Liver (tissue), 3 donors: Measurements from ENCODE around the gene TBC1D1.

Experiments
- GABPA ChIP-seq, 2 donors: IDR thresholded peaks in 1 of 2; conservative IDR thresholded peaks in 1 of 2; 2 replicates each; pipeline ENCODE4 v1.6.1; 2016; ENCODE audit warnings: antibody characterized with exemption in 2 of 2, mild to moderate bottlenecking in 1 of 2, moderate library complexity in 1 of 2
- JUND ChIP-seq, 2 donors: IDR thresholded peaks; 2 replicates each; pipeline ENCODE4 v1.6.1; 2016; ENCODE audit warnings: antibody characterized with exemption in 2 of 2
- RAD21 ChIP-seq, 2 donors: IDR thresholded peaks; 2 replicates each; pipeline ENCODE4 v1.6.1; 2016; ENCODE audit warnings: antibody characterized with exemption in 2 of 2, mild to moderate bottlenecking in 2 of 2
- TAF1 ChIP-seq: conservative IDR thresholded peaks from 2 replicates; pipeline ENCODE4 v1.6.1; 2016; ENCODE audit warnings: antibody characterized with exemption, mild to moderate bottlenecking
- TF ChIP-seq, protein P1 (sequence below): IDR thresholded peaks from 2 replicates; pipeline ENCODE4 v1.6.1; 2016; ENCODE audit warnings: antibody characterized with exemption
- TF ChIP-seq, protein P2 (sequence below): IDR thresholded peaks from 2 replicates; pipeline ENCODE4 v1.6.1; 2016; ENCODE audit warnings: antibody characterized with exemption
- TF ChIP-seq, protein P3 (sequence below): fragments of 150-350 bp; IDR thresholded peaks from 2 replicates; pipeline ENCODE4 v1.5.1; 2017; ENCODE audit warnings: improper control_type of control experiment, low read depth, low read length; ENCODE audit not compliant: missing input control
- TF ChIP-seq, protein P4 (sequence below): IDR thresholded peaks from 2 replicates; pipeline ENCODE4 v1.6.1; 2016; ENCODE audit warnings: antibody characterized with exemption, mild to moderate bottlenecking
- donor health status: healthy.
- donor health status: healthy.

DNA sequence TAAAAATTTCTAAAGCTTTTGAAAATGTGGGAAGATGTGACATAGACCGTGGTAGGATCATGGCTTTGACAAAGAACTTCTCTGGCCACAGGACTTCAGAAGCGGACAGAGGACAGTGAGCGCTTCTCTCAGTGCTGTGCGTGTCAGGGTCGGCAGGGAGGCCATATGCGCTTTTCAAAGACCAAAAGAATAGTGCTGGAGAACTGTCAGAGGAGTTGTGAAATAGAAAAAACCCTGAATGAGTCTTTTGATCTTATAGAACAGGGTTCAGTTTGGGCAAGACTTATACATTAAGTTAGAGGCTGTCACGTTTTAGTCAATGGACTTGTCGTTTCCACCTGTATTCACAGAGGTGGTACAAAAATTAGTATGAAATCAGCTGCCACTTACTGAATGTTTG is 146.7 kb downstream of the TBC1D1 start:
- TF ChIP-seq GABPA (IDR thresholded peaks at IDR 0.05 in 1 of 2, conservative IDR thresholded peaks at IDR 0.05 in 1 of 2) (no peak), TAF1 (no peak), RAD21 (IDR thresholded peaks at IDR 0.05) (no peak), JUND (IDR thresholded peaks at IDR 0.05) (no peak)
- TF ChIP-seq, protein P1, sequence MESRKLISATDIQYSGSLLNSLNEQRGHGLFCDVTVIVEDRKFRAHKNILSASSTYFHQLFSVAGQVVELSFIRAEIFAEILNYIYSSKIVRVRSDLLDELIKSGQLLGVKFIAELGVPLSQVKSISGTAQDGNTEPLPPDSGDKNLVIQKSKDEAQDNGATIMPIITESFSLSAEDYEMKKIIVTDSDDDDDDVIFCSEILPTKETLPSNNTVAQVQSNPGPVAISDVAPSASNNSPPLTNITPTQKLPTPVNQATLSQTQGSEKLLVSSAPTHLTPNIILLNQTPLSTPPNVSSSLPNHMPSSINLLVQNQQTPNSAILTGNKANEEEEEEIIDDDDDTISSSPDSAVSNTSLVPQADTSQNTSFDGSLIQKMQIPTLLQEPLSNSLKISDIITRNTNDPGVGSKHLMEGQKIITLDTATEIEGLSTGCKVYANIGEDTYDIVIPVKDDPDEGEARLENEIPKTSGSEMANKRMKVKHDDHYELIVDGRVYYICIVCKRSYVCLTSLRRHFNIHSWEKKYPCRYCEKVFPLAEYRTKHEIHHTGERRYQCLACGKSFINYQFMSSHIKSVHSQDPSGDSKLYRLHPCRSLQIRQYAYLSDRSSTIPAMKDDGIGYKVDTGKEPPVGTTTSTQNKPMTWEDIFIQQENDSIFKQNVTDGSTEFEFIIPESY, result no peak
- TF ChIP-seq, protein P2, sequence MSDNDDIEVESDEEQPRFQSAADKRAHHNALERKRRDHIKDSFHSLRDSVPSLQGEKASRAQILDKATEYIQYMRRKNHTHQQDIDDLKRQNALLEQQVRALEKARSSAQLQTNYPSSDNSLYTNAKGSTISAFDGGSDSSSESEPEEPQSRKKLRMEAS, result no peak
- TF ChIP-seq, protein P3, sequence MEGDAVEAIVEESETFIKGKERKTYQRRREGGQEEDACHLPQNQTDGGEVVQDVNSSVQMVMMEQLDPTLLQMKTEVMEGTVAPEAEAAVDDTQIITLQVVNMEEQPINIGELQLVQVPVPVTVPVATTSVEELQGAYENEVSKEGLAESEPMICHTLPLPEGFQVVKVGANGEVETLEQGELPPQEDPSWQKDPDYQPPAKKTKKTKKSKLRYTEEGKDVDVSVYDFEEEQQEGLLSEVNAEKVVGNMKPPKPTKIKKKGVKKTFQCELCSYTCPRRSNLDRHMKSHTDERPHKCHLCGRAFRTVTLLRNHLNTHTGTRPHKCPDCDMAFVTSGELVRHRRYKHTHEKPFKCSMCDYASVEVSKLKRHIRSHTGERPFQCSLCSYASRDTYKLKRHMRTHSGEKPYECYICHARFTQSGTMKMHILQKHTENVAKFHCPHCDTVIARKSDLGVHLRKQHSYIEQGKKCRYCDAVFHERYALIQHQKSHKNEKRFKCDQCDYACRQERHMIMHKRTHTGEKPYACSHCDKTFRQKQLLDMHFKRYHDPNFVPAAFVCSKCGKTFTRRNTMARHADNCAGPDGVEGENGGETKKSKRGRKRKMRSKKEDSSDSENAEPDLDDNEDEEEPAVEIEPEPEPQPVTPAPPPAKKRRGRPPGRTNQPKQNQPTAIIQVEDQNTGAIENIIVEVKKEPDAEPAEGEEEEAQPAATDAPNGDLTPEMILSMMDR, result no peak
- TF ChIP-seq, protein P4, sequence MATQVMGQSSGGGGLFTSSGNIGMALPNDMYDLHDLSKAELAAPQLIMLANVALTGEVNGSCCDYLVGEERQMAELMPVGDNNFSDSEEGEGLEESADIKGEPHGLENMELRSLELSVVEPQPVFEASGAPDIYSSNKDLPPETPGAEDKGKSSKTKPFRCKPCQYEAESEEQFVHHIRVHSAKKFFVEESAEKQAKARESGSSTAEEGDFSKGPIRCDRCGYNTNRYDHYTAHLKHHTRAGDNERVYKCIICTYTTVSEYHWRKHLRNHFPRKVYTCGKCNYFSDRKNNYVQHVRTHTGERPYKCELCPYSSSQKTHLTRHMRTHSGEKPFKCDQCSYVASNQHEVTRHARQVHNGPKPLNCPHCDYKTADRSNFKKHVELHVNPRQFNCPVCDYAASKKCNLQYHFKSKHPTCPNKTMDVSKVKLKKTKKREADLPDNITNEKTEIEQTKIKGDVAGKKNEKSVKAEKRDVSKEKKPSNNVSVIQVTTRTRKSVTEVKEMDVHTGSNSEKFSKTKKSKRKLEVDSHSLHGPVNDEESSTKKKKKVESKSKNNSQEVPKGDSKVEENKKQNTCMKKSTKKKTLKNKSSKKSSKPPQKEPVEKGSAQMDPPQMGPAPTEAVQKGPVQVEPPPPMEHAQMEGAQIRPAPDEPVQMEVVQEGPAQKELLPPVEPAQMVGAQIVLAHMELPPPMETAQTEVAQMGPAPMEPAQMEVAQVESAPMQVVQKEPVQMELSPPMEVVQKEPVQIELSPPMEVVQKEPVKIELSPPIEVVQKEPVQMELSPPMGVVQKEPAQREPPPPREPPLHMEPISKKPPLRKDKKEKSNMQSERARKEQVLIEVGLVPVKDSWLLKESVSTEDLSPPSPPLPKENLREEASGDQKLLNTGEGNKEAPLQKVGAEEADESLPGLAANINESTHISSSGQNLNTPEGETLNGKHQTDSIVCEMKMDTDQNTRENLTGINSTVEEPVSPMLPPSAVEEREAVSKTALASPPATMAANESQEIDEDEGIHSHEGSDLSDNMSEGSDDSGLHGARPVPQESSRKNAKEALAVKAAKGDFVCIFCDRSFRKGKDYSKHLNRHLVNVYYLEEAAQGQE, result no peak
